K562 (cell line): ENCODE measurements around the gene ZC3H12A. TPM values are rescaled to one million over a fixed set of nuclear protein-coding genes. Genes with fewer than 3 reads are reported as not detected.
A peak's percentile ranks its signal among the peaks of the same experiment; 100 is the strongest.

Experiments
- BRF1 ChIP-seq: IDR thresholded peaks from 3 replicates; pipeline ENCODE4 v1.6.1; 2011; ENCODE audit warnings: borderline replicate concordance, mild to moderate bottlenecking; ENCODE audit not compliant: insufficient read length; ENCODE audit errors: extremely low read depth
- CEBPB ChIP-seq: fragments of 450-650 bp; IDR thresholded peaks from 2 replicates; pipeline ENCODE4 v1.6.1; 2016; ENCODE audit warnings: missing genetic modification characterization, missing compliant biosample characterization
- CREB1 ChIP-seq, 2 experiments: sonication (generic) in 1 of 2; formaldehyde crosslinking in 1 of 2; IDR thresholded peaks; 2 replicates each; pipeline versions ENCODE4 v1.6.1 to v1.8.0; 2012 to 2022; ENCODE audit warnings: inconsistent platforms in 1 of 2, mild to moderate bottlenecking in 1 of 2, missing genetic modification reagents in 1 of 2, moderate library complexity in 1 of 2
- E2F3 ChIP-seq: fragments of 250-450 bp; sonication (Bioruptor Pico); IDR thresholded peaks from 2 replicates; pipeline ENCODE4 v1.4.0; 2020; ENCODE audit warnings: mild to moderate bottlenecking
- FOXA3 ChIP-seq, 2 experiments: fragments of 450-650 bp in 1 of 2; sonication (generic) in 1 of 2; formaldehyde crosslinking; IDR thresholded peaks in 1 of 2; conservative IDR thresholded peaks in 1 of 2; 2 replicates each; pipeline versions ENCODE4 v1.4.0 to v1.8.0; 2020 to 2022; ENCODE audit warnings: mild to moderate bottlenecking in 2 of 2, missing genetic modification reagents in 1 of 2
- HDGF ChIP-seq: fragments of 450-650 bp; IDR thresholded peaks from 2 replicates; pipeline ENCODE4 v1.6.1; 2016
- HNRNPUL1 ChIP-seq: fragments of 200-400 bp; formaldehyde crosslinking; IDR thresholded peaks from 2 replicates; pipeline ENCODE4 v1.6.1; 2017; ENCODE audit warnings: low read length
- JUN ChIP-seq, 2 experiments: sonication (generic) in 1 of 2; formaldehyde crosslinking in 1 of 2; IDR thresholded peaks; 2 replicates each; pipeline versions ENCODE4 v1.6.1 to v1.8.0; 2012 to 2022; ENCODE audit warnings: borderline replicate concordance in 2 of 2, mild to moderate bottlenecking in 2 of 2, improper control_type of control experiment in 1 of 2, low read depth in 1 of 2, low read length in 1 of 2, missing genetic modification reagents in 1 of 2
- MBD2 ChIP-seq: sonication (generic); IDR thresholded peaks from 2 replicates; pipeline ENCODE4 v1.6.1; 2016; ENCODE audit warnings: low read depth, borderline replicate concordance
- MTA1 ChIP-seq: fragments of 450-650 bp; IDR thresholded peaks from 2 replicates; pipeline ENCODE4 v1.6.1; 2017; ENCODE audit warnings: borderline replicate concordance
- PCBP2 ChIP-seq: fragments of 200-400 bp; formaldehyde crosslinking; IDR thresholded peaks from 2 replicates; pipeline ENCODE4 v1.6.1; 2018; ENCODE audit warnings: low read length, low read depth, mild to moderate bottlenecking, moderate library complexity; ENCODE audit not compliant: poor library complexity, severe bottlenecking
- PHF20 ChIP-seq: fragments of 450-650 bp; IDR thresholded peaks from 2 replicates; pipeline ENCODE4 v1.6.1; 2018; ENCODE audit not compliant: partially characterized antibody
- SETDB1 ChIP-seq: IDR thresholded peaks from one replicate; pipeline ENCODE4 v1.6.1; 2012; ENCODE audit warnings: low read length, control low read depth, inconsistent platforms
- SMARCA5 ChIP-seq: fragments of 450-650 bp; IDR thresholded peaks from 2 replicates; pipeline ENCODE4 v1.6.1; 2016
- XRCC5 ChIP-seq: fragments of 200-400 bp; formaldehyde crosslinking; IDR thresholded peaks from 2 replicates; pipeline ENCODE4 v1.6.1; 2017; ENCODE audit warnings: low read depth, mild to moderate bottlenecking, low read length
- ZNF184 ChIP-seq: sonication (generic); formaldehyde crosslinking; IDR thresholded peaks from 2 replicates; pipeline ENCODE4 v1.5.0; 2020; ENCODE audit warnings: missing genetic modification reagents
- ZNF274 ChIP-seq: IDR thresholded peaks from 2 replicates; pipeline ENCODE4 v1.6.1; 2011; ENCODE audit warnings: low read depth, mild to moderate bottlenecking, low read length, moderate library complexity, borderline replicate concordance
- polyA plus RNA-seq, 8 experiments: library from polyadenylated mRNA; depleted of rRNA in 4 of 8; stranded (reverse) in 5 of 8; unstranded in 3 of 8; fragments of >200 nt; fragmentation: Nextera tagmentation in 2 of 8; fragmentation: Illumina TruSeq in 1 of 8; extraction: Ambion mirVana in 2 of 8; extraction: Trizol in 1 of 8; gene quantifications; 2 replicates each; pipeline versions ENCODE4 v1.2.1 to v1.2.3, GENCODE V29; 2011 to 2014; ENCODE audit warnings: inconsistent platforms in 1 of 8, missing spikeins in 1 of 8
- total RNA-seq, 7 experiments: library from RNA; depleted of rRNA in 6 of 7; stranded (reverse); fragments of >200 nt in 6 of 7; fragmentation: Illumina TruSeq in 2 of 7; extraction: Trizol in 2 of 7; gene quantifications; 2 replicates each; pipeline versions ENCODE4 v1.2.1 to v1.2.3, GENCODE V29; 2011 to 2021; ENCODE audit warnings: low replicate concordance in 1 of 7
- TF ChIP-seq, protein P1 (sequence below): fragments of 150-350 bp; conservative IDR thresholded peaks from 2 replicates; pipeline ENCODE4 v1.6.1; 2014; ENCODE audit warnings: low read length
- TF ChIP-seq, protein P2 (sequence below): fragments of 250-450 bp; sonication (Bioruptor Pico); IDR thresholded peaks from 2 replicates; pipeline ENCODE4 v1.8.0; 2022; ENCODE audit warnings: inconsistent platforms
- TF ChIP-seq, protein P3 (sequence below), 2 experiments: IDR thresholded peaks; 2 replicates each; pipeline ENCODE4 v1.6.1; 2011; ENCODE audit warnings: borderline replicate concordance in 1 of 2, control low read depth in 1 of 2, low read depth in 1 of 2, low read length in 1 of 2, mild to moderate bottlenecking in 1 of 2, mixed read lengths in 1 of 2, moderate library complexity in 1 of 2; ENCODE audit not compliant: insufficient read depth in 1 of 2, insufficient read length in 1 of 2, poor library complexity in 1 of 2, severe bottlenecking in 1 of 2; ENCODE audit errors: extremely low read depth in 1 of 2

Gene ZC3H12A
- total and polyA plus RNA-seq, 9 of the 15 experiments (the other 6 are each of a cell fraction or from before 2014, with no cell fraction given) = 0.14 to 9.4 (median 6.7) TPM

DNA sequence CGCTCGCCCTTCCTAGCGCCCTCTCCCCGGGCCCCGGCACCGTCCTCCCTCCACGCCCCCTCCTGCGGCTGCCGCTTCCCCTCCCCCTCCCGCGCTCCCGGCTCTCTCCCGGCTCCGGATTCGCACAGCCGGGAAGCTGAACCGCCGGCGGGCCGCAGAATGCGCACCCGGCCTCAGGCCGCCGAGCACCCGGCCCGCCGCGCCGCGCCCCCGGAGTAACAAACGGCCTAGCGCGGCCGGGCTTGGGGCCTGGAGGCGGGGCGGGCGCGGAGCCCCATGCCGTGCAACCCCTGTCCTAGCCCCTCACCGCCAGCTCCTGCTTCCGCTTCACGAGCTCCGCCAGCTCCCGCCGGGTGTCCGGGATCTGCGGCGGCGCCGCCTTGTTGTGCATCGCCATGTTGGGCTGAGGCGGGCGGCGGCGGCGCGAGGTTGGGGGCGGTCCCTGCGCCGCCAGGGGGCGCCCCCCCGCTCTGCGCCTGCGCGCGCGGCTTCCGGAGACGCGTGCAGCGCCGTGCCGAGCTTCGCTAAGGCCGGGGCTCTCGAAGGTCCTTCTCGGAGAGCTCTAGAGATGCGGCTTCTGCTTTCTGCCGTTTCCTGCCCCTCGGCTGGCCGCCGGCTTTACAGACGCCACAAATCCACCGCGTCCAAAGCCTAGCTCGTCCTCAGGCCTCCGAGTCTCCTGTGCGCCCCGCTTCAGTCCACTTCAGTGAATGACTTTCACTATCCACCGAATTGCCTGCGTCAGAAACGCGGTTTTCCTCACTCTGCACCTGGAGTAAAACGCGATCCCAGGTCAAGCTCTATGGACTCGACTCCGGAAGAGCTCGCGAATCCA, 40.2 kb downstream of the ZC3H12A start, which contains the start of gene MEAF6 (continued):
- 0 out of 2 replicates have a peak, but pooled peaks have one; percentile 27 for TF ChIP-seq E2F3
- TF ChIP-seq, protein P1, sequence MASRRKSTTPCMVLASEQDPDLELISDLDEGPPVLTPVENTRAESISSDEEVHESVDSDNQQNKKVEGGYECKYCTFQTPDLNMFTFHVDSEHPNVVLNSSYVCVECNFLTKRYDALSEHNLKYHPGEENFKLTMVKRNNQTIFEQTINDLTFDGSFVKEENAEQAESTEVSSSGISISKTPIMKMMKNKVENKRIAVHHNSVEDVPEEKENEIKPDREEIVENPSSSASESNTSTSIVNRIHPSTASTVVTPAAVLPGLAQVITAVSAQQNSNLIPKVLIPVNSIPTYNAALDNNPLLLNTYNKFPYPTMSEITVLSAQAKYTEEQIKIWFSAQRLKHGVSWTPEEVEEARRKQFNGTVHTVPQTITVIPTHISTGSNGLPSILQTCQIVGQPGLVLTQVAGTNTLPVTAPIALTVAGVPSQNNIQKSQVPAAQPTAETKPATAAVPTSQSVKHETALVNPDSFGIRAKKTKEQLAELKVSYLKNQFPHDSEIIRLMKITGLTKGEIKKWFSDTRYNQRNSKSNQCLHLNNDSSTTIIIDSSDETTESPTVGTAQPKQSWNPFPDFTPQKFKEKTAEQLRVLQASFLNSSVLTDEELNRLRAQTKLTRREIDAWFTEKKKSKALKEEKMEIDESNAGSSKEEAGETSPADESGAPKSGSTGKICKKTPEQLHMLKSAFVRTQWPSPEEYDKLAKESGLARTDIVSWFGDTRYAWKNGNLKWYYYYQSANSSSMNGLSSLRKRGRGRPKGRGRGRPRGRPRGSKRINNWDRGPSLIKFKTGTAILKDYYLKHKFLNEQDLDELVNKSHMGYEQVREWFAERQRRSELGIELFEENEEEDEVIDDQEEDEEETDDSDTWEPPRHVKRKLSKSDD = 0 out of 2 replicates have a peak, but pooled peaks have one; percentile 33
- TF ChIP-seq SETDB1 = peak; percentile 16
- TF ChIP-seq, protein P2, sequence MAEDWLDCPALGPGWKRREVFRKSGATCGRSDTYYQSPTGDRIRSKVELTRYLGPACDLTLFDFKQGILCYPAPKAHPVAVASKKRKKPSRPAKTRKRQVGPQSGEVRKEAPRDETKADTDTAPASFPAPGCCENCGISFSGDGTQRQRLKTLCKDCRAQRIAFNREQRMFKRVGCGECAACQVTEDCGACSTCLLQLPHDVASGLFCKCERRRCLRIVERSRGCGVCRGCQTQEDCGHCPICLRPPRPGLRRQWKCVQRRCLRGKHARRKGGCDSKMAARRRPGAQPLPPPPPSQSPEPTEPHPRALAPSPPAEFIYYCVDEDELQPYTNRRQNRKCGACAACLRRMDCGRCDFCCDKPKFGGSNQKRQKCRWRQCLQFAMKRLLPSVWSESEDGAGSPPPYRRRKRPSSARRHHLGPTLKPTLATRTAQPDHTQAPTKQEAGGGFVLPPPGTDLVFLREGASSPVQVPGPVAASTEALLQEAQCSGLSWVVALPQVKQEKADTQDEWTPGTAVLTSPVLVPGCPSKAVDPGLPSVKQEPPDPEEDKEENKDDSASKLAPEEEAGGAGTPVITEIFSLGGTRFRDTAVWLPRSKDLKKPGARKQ (CRISPR knock-in tag) = no peak
- TF ChIP-seq MTA1 = no peak
- TF ChIP-seq ZNF184 = no peak
- TF ChIP-seq SMARCA5 = no peak
- TF ChIP-seq HNRNPUL1 = no peak
- TF ChIP-seq PCBP2 = no peak
- TF ChIP-seq ZNF274 = no peak
- TF ChIP-seq PHF20 = peak; percentile 85
- TF ChIP-seq CREB1 (IDR thresholded peaks at IDR 0.05) = no peak
- TF ChIP-seq CREB1 (CRISPR knock-in tag; IDR thresholded peaks at IDR 0.05) = peak; percentile 56; the same call in 1 of the 2 replicates
- 0 out of 2 replicates have a peak, but pooled peaks have one; percentile 2 for TF ChIP-seq XRCC5
- TF ChIP-seq JUN (IDR thresholded peaks at IDR 0.05; ENCODE audit: borderline replicate concordance, low read depth, low read length) = no peak; the same call in 1 of the 2 replicates
- no peak for TF ChIP-seq JUN (CRISPR knock-in tag; IDR thresholded peaks at IDR 0.05; ENCODE audit: borderline replicate concordance)
- TF ChIP-seq, protein P3, sequence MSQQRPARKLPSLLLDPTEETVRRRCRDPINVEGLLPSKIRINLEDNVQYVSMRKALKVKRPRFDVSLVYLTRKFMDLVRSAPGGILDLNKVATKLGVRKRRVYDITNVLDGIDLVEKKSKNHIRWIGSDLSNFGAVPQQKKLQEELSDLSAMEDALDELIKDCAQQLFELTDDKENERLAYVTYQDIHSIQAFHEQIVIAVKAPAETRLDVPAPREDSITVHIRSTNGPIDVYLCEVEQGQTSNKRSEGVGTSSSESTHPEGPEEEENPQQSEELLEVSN (IDR thresholded peaks at IDR 0.05; ENCODE audit: borderline replicate concordance in 1 of 2, extremely low read depth in 1 of 2, insufficient read depth in 1 of 2, insufficient read length in 1 of 2, low read depth in 1 of 2, low read length in 1 of 2, poor library complexity in 1 of 2, severe bottlenecking in 1 of 2) = peak; percentile 92 to 99
- TF ChIP-seq CEBPB (tag) = no peak
- TF ChIP-seq MBD2 = no peak; the same call in 1 of the 2 replicates
- TF ChIP-seq FOXA3 (CRISPR knock-in tag; conservative IDR thresholded peaks at IDR 0.05 in 1 of 2, IDR thresholded peaks at IDR 0.05 in 1 of 2) = no peak
- TF ChIP-seq HDGF = no peak
- TF ChIP-seq BRF1 = no peak
